Pulmonary artery endothelial cell (primary cell): ENCODE measurements around the gene NFAM1. TPM values are rescaled to one million over a fixed set of nuclear protein-coding genes. Genes with fewer than 3 reads are reported as not detected.

Source experiments
- DNase-seq: peaks from one replicate; pipeline ENCODE4 v3.0.0-alpha.2; 2011; ENCODE audit warnings: low read depth, low spot score
- total RNA-seq: library from RNA; depleted of rRNA; stranded (reverse); fragments of >200 nt; gene quantifications from 2 replicates; pipeline ENCODE4 v1.2.3, GENCODE V29; 2014

NFAM1 gene
- total RNA-seq, 1 donor from 2014 or later, result not detected

- no peak for DNase-seq
These were observed 70.7 kb downstream of the NFAM1 start for GRCh38 chr22:42361523-42361922.

GRCh38 chr22:42360348-42360747 is 71.9 kb downstream of the NFAM1 start:
- DNase-seq, result no peak

- no peak for DNase-seq
These were observed 73.3 kb downstream of the NFAM1 start for GRCh38 chr22:42358643-42359558.

GRCh38 chr22:42357634-42358296 is 74.4 kb downstream of the NFAM1 start:
- no peak for DNase-seq

GRCh38 chr22:42357221-42357620 is 75.0 kb downstream of the NFAM1 start:
- no peak for DNase-seq

- DNase-seq, result no peak
These were observed 75.7 kb downstream of the NFAM1 start for GRCh38 chr22:42356533-42356932.

GRCh38 chr22:42353883-42354727 is 78.1 kb downstream of the NFAM1 start:
- no peak for DNase-seq

- DNase-seq, result no peak
These were observed 81.8 kb downstream of the NFAM1 start for GRCh38 chr22:42350373-42350772.

- no peak for DNase-seq
These were observed 84.8 kb downstream of the NFAM1 start for GRCh38 chr22:42347281-42347824.

- no peak for DNase-seq
These were observed 85.5 kb downstream of the NFAM1 start for GRCh38 chr22:42346722-42347121.

GRCh38 chr22:42345458-42345857 is 86.7 kb downstream of the NFAM1 start:
- DNase-seq, result no peak

GRCh38 chr22:42344361-42344905 is 87.8 kb downstream of the NFAM1 start:
- no peak for DNase-seq

- no peak for DNase-seq
These were observed 88.6 kb downstream of the NFAM1 start for GRCh38 chr22:42343531-42344081.

GRCh38 chr22:42343121-42343454 is 89.1 kb downstream of the NFAM1 start:
- no peak for DNase-seq

- DNase-seq, result no peak
These were observed 89.6 kb downstream of the NFAM1 start for GRCh38 chr22:42342426-42343120.

- DNase-seq, result no peak
These were observed 90.4 kb downstream of the NFAM1 start for GRCh38 chr22:42341779-42342178.

- no peak for DNase-seq
These were observed 91.3 kb downstream of the NFAM1 start for GRCh38 chr22:42340829-42341383.

- DNase-seq, result no peak
These were observed 92.1 kb downstream of the NFAM1 start for GRCh38 chr22:42340150-42340549.

- DNase-seq, result no peak
These were observed 93.7 kb downstream of the NFAM1 start for GRCh38 chr22:42338479-42338878.

- DNase-seq, result no peak
These were observed 94.8 kb downstream of the NFAM1 start for GRCh38 chr22:42337356-42337755.
